Activated CD4-positive, alpha-beta memory T cell treated with anti-CD3 and anti-CD28 coated beads for 36 hours (primary cell): Measurements from ENCODE around the gene RAPH1. TPM values are rescaled to one million over a fixed set of nuclear protein-coding genes. Genes with fewer than 3 reads are reported as not detected.
A peak's percentile ranks its signal among the peaks of the same experiment; 100 is the strongest.

Experiments
- CTCF ChIA-PET: fragments of 350-600 bp; sonication (Branson Sonifier 250); formaldehyde crosslinking; loops from one replicate; lab custom pipeline; 2021; ENCODE audit warnings: antibody characterized with exemption, inconsistent platforms; lab: Charles Lee
- POLR2A ChIA-PET: fragments of 350-600 bp; sonication (Branson Sonifier 250); formaldehyde crosslinking; loops from one replicate; lab custom pipeline; 2021; ENCODE audit warnings: antibody characterized with exemption; lab: Charles Lee
- DNase-seq: peaks from one replicate; pipeline ENCODE4 v3.0.0-alpha.2; 2020
- H3K27ac Mint-ChIP-seq: one replicate; pipeline ENCODE4 v1.8.0; 2021; ENCODE audit warnings: mixed read lengths
- H3K27me3 Mint-ChIP-seq: one replicate; pipeline ENCODE4 v1.8.0; 2021; ENCODE audit warnings: mixed read lengths
- H3K36me3 Mint-ChIP-seq: one replicate; pipeline ENCODE4 v1.8.0; 2021; ENCODE audit warnings: mixed read lengths
- H3K4me1 Mint-ChIP-seq: one replicate; pipeline ENCODE4 v1.8.0; 2021; ENCODE audit warnings: low read depth, mixed read lengths
- H3K4me3 Mint-ChIP-seq: one replicate; pipeline ENCODE4 v1.8.0; 2021; ENCODE audit warnings: mild to moderate bottlenecking, mixed read lengths
- H3K9me3 Mint-ChIP-seq: one replicate; pipeline ENCODE4 v1.8.0; 2021; ENCODE audit warnings: mixed read lengths
- intact Hi-C: fragments of 100-400 bp; cut with micrococcal nuclease; formaldehyde crosslinking; loops from one replicate; pipeline ENCODE4 v1.15.1; 2023
- total RNA-seq, 2 experiments: library from RNA; stranded (reverse); gene quantifications; one replicate each; pipeline ENCODE4 v1.2.3, GENCODE V29; 2021

The RAPH1 gene
- total RNA-seq, 2 experiments from 2014 or later: 11.5 to 13.1 TPM

DNA sequence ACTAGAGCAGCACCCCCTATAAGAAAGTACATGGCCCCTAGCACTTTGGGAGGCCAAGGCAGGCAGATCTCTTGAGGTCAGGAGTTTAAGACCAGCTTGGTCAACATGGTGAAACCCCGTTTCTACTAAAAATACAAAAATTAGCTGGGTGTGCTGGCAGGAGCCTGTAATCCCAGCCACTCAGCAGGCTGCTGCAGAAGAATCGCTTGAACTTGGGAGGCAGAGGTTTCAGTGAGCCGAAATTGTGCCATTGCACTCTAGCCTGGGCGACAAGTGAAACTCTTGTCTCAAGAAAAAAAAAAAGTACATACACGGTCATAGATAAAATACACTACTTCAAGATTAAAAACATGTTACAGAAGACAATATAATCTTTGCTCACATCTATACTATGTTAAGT lies 63.8 kb downstream of the RAPH1 start:
- ChIA-PET CTCF (no interaction called here), POLR2A (no interaction called here)
- H3K36me3 Mint-ChIP-seq: no peaks in the 10 kb centered on the region
- no peaks in the 10 kb centered on the region for H3K9me3 Mint-ChIP-seq
- no peak for DNase-seq
- H3K27me3 Mint-ChIP-seq: no peaks in the 10 kb centered on the region
- intact Hi-C loops: no loop called here
- H3K4me3 Mint-ChIP-seq: no peak overlapping the region
- no peaks in the 10 kb centered on the region for H3K4me1 Mint-ChIP-seq
- no peak overlapping the region for H3K27ac Mint-ChIP-seq

DNA sequence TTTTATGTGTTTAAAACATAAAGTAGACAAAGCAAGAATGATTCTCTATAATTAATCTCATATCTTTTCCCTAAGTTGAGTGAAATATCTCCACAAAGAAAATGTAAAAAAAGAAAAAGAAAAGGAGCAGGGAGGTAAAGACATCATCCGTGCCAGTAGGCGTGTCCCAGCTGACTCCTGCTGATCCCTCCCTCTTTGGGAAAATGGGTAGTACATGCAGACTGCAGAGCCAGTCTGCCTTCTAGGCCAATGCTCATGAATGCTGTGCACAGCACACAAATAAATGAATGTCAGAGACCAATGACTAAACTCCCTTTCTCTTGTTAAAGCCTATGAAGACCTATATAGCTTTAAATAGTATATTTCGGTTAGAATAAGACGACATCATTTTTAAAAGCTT lies 64.7 kb downstream of the RAPH1 start:
- ChIA-PET CTCF (no interaction called here), POLR2A (no interaction called here)
- intact Hi-C loops: no loop called here
- Mint-ChIP-seq H3K27me3 (no peaks in the 10 kb centered on the region), H3K36me3 (no peaks in the 10 kb centered on the region), H3K4me3 (no peak overlapping the region), H3K9me3 (no peaks in the 10 kb centered on the region), H3K4me1 (no peaks in the 10 kb centered on the region), H3K27ac (no peak overlapping the region)
- no peak for DNase-seq

DNA sequence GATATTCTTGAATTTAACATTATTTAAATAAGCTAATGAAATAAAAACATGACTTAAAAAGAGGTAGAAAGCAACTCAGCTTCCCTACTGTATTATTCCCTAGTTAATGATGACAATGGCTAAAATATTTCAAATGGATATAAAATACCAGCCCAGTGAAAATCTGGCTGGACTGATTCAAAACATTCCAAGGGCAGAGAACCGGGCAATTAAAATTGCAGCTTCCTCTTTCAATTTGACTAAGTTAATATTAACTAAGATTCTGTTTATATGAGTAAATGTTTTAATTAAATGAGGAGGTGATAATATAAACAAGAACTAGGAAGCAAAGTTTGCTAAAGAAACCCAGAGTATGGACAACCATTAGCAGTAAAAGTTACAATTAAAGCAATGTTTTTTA lies 65.6 kb downstream of the RAPH1 start:
- no peaks in the 10 kb centered on the region for H3K9me3 Mint-ChIP-seq
- no peak overlapping the region for H3K27ac Mint-ChIP-seq
- no peaks in the 10 kb centered on the region for H3K27me3 Mint-ChIP-seq
- no peak for DNase-seq
- ChIA-PET POLR2A (interaction anchor here (0.6 kb wide), 1 partner anchor 574 kb away, joined by 3 read pairs; no protein-coding TSS in a partner anchor), CTCF (interaction anchor here (1.8 kb wide), 1 partner anchor 16 kb away, joined by 7 read pairs; no protein-coding TSS in a partner anchor)
- no peaks in the 10 kb centered on the region for H3K4me1 Mint-ChIP-seq
- no peak overlapping the region for H3K4me3 Mint-ChIP-seq
- no peaks in the 10 kb centered on the region for H3K36me3 Mint-ChIP-seq
- intact Hi-C loops: no loop called here

DNA sequence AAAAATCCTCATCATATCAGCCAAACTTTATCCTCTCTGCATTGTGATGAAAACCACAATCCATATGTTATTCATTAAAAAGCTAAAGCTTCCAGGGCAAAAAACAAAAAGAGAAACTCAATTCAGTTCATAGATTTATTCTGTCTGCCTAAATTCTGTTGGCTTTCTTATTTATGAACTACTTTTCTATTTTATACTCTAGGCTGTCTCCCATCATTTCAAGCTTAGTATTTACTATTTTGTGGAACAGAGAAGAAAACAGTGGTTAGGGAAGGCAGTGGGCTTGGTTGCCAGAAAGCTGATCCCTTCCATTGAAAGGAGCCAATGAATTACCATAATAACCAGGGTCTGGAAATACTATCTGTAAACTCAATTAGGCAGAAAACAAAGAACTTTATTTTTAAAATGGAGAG lies 71.8 kb downstream of the RAPH1 start:
- Mint-ChIP-seq H3K4me3 (no peak overlapping the region), H3K9me3 (no peaks in the 10 kb centered on the region), H3K27me3 (no peaks in the 10 kb centered on the region), H3K4me1 (no peaks in the 10 kb centered on the region), H3K27ac (no peak overlapping the region), H3K36me3 (peaks cover 9% of the 10 kb centered on the region)
- intact Hi-C loops: no loop called here
- ChIA-PET CTCF (no interaction called here), POLR2A (no interaction called here)
- DNase-seq: no peak

DNA sequence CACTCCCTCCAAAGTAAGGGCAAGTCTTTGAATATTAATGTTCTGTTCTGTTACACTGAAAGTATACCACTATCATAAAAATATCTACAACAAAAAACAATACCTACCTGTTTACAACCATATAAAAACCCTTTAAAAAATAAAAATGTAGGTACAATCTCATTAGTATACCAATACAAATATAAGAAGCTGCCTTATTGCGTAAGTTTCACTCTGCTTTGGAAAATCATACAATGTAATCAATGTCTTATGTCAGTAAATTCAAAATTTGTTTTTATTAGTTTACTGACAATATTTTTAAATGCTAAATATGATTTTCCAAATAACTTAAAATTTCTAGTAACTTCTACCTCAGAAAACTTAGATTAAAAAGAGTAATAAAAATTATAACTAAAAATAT lies 72.8 kb downstream of the RAPH1 start:
- Mint-ChIP-seq H3K4me3 (no peak overlapping the region), H3K9me3 (no peaks in the 10 kb centered on the region), H3K27ac (no peak overlapping the region), H3K36me3 (peaks cover 9% of the 10 kb centered on the region), H3K27me3 (no peaks in the 10 kb centered on the region), H3K4me1 (no peaks in the 10 kb centered on the region)
- intact Hi-C loops: no loop called here
- no peak for DNase-seq
- POLR2A ChIA-PET: no interaction called here
- CTCF ChIA-PET: no interaction called here

DNA sequence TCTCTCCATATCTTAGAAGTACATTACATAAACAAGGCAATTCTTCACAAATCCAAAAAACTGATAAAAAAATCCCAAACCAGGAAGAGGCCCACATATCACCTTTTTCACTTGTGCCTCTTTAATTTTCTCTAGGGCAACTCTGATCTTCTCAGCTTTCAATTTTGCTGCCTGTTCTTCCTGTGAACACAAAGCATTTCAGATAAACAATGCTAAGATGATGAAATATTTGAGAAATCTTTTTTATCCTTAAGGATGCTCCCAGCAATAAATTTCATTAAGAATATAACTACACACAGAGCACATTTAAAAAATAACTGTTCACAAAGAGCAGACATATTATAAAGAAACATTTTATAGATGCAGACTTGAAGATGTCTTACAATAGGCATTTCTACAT lies 73.4 kb downstream of the RAPH1 start:
- DNase-seq: no peak
- Mint-ChIP-seq H3K4me3 (no peak overlapping the region), H3K9me3 (no peaks in the 10 kb centered on the region), H3K36me3 (peaks cover 9% of the 10 kb centered on the region), H3K27me3 (no peaks in the 10 kb centered on the region), H3K4me1 (no peaks in the 10 kb centered on the region), H3K27ac (no peak overlapping the region)
- ChIA-PET POLR2A (no interaction called here), CTCF (no interaction called here)
- intact Hi-C loops: no loop called here

DNA sequence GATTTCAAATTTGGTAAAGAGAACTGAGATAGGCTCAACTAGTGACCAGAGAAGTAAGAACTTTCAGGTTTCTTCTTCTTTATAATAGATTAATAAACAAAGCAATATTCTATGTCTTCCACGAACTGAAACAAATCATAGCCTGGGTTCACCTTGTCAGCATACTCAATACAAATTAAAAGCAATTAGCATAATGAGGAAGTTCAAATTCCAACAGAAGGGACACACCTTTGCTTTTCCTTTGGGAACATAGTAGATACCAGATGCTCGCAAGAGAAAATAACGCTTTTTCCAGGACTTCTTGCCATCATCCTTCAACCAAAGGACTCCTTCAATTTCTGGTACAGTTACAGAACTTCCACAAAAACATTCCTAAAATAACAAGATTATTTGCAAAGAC lies 79.9 kb downstream of the RAPH1 start:
- Mint-ChIP-seq H3K27ac (no peak overlapping the region), H3K9me3 (no peaks in the 10 kb centered on the region), H3K36me3 (peaks cover 16% of the 10 kb centered on the region), H3K27me3 (no peaks in the 10 kb centered on the region), H3K4me1 (peaks cover 3% of the 10 kb centered on the region), H3K4me3 (no peak overlapping the region)
- POLR2A ChIA-PET: no interaction called here
- DNase-seq: no peak
- intact Hi-C loops: no loop called here
- CTCF ChIA-PET: interaction anchor here (0.6 to 3.1 kb wide), 8 partner anchors 12 to 881 kb away, joined by 3 to 26 read pairs (median 3); no protein-coding TSS in a partner anchor

DNA sequence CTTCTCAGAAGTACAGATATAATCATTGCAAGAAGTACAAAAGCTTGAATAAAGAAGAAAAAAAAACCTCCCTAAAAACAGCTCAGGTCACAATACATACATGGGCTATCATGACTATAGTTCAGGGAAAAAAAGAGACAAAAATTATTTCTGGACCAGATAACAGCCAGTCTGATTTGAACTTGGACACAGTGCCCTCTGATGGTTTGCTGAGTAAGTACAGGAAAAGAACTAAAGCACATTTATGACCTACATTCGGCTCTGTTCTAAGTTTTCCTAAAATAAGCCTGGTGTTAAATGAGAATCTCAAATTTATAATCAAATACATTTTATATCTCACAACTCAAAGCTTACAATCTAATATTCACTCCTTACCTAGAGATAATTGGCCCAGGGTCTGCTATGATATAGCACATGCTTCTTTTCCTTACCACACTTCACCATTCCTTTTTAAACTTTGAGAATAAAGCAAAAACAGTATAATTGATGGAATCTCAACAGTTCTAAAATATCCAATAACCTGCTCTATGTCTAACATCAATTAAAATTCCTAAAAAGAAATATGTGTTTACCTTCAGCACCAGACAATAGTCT lies 81.1 kb downstream of the RAPH1 start:
- Mint-ChIP-seq H3K27me3 (no peaks in the 10 kb centered on the region), H3K9me3 (no peaks in the 10 kb centered on the region), H3K4me3 (no peak overlapping the region), H3K36me3 (peaks cover 12% of the 10 kb centered on the region), H3K27ac (no peak overlapping the region), H3K4me1 (peaks cover 3% of the 10 kb centered on the region)
- POLR2A ChIA-PET: no interaction called here
- CTCF ChIA-PET: interaction anchor here (0.6 to 3.1 kb wide), 13 partner anchors 10 to 880 kb away, joined by 3 to 26 read pairs (median 3); no protein-coding TSS in a partner anchor
- DNase-seq: peak; percentile 22
- intact Hi-C loops: loop anchor here (1.0 to 5.0 kb wide), 3 partner anchors 227 to 882 kb away; no protein-coding TSS in a partner anchor

DNA sequence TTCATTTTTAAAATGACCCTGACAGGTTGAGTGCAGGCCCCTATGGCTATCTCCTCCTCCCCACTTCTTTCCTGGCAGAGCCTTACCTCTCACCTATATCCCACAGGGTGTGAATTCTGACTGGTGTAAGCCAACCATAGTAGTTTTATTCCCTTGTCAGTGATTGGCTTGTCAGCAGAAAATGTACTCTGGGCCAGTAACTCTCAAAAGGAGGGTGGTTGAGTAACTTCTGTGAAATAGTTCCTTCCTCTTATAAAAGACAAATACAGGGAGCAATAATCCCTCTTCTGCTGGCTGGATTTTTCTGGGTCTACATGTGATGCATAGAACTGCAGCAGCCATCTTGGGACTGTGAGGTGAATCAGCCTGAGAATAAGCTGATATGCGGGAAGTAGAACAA lies 83.4 kb downstream of the RAPH1 start:
- ChIA-PET POLR2A (no interaction called here), CTCF (no interaction called here)
- Mint-ChIP-seq H3K9me3 (no peaks in the 10 kb centered on the region), H3K4me3 (no peak overlapping the region), H3K36me3 (peaks cover 13% of the 10 kb centered on the region), H3K27ac (no peak overlapping the region), H3K4me1 (peaks cover 3% of the 10 kb centered on the region), H3K27me3 (no peaks in the 10 kb centered on the region)
- DNase-seq: no peak
- intact Hi-C loops: loop anchor here (5.0 kb wide), 2 partner anchors 224 to 879 kb away; no protein-coding TSS in a partner anchor

DNA sequence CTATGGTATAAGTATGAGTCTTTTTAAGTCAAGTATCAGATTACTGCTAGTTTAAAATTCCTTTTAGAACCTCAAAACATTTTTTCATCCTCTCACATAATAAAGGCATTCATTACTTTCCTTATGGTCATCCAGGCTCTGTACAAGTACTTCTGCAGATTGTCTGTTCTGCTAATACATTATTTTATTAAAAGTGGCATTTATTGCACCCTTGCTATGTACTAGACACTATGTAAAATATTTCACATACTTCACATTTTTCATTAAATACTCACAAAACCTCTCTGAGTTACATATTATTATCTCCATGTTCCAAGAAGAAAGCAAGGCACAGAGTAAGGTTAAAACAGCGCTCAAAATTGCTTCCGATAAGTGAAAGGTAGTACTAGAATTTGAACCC lies 84.1 kb downstream of the RAPH1 start:
- no peaks in the 10 kb centered on the region for H3K27me3 Mint-ChIP-seq
- peaks cover 7% of the 10 kb centered on the region for H3K4me1 Mint-ChIP-seq
- no peaks in the 10 kb centered on the region for H3K9me3 Mint-ChIP-seq
- ChIA-PET POLR2A (no interaction called here), CTCF (no interaction called here)
- intact Hi-C loops: loop anchor here (5.0 kb wide), 2 partner anchors 224 to 879 kb away; no protein-coding TSS in a partner anchor
- no peak for DNase-seq
- H3K36me3 Mint-ChIP-seq: peaks cover 15% of the 10 kb centered on the region
- H3K27ac Mint-ChIP-seq: no peak overlapping the region
- no peak overlapping the region for H3K4me3 Mint-ChIP-seq

DNA sequence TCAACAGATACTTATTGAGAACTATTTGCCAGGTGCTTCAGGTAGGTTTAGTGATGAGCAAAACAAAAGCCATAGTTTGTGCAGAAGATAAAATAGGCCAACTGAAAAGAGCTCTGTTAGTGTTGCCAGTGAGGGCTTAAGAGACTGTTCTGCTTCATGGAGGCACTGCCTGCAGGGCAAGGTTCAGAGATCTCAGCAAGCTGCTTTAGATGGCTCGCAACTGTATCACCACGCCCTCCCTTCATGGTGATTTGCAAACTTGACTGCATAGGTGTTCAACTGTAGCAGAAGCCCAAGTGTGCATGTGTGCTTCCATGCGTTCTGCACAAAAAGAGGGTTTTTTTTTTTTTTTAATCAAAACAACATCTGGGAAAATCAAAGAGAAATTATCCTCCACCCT lies 84.5 kb downstream of the RAPH1 start:
- Mint-ChIP-seq H3K27ac (no peak overlapping the region), H3K27me3 (no peaks in the 10 kb centered on the region), H3K4me1 (peaks cover 10% of the 10 kb centered on the region), H3K9me3 (no peaks in the 10 kb centered on the region), H3K36me3 (peaks cover 15% of the 10 kb centered on the region), H3K4me3 (no peak overlapping the region)
- DNase-seq: no peak
- ChIA-PET POLR2A (no interaction called here), CTCF (no interaction called here)
- intact Hi-C loops: loop anchor here (5.0 kb wide), 2 partner anchors 223 to 878 kb away; no protein-coding TSS in a partner anchor

DNA sequence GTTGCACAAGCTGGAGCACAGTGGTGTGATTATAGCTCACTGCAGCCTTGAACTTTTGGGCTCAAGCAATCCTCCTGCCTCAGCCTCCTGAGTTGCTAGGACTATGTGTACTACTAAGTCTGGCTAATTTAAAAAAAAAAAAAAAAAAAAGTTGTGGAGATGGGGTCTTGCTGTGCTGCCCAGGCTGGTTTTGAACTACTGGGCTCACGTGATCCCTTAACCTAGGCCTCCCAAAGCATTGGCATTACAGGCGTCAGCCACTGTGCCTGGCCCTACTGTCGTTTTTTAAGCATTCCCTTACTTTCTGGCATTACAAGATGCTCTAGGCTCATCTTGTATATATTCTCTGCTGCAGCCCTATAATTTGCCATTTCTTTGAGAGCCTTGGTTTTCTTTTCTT lies 88.3 kb downstream of the RAPH1 start:
- POLR2A ChIA-PET: no interaction called here
- Mint-ChIP-seq H3K36me3 (peaks cover 7% of the 10 kb centered on the region), H3K4me3 (no peak overlapping the region), H3K27me3 (no peaks in the 10 kb centered on the region), H3K9me3 (no peaks in the 10 kb centered on the region), H3K4me1 (peaks cover 7% of the 10 kb centered on the region), H3K27ac (no peak overlapping the region)
- CTCF ChIA-PET: no interaction called here
- DNase-seq: no peak
- intact Hi-C loops: no loop called here

DNA sequence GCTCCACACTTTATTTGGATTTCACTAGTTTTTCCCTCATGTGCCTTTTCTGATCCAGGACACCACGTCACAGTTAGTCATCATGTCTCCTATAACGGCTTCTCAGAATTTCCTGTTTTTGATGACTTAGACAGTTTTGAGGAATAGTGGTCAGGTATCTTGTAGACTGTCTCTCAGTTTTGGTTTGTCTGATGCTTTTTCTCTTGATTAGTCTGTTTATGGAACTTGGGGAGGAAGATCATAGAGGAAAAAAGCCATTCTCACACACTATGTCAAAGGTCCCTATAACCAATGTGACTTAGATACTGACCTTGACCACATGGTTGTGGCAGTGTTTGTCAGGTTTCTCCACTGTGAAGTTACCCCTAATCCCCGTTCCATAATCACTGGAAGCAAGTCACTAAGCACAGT lies 89.0 kb downstream of the RAPH1 start:
- Mint-ChIP-seq H3K27ac (peak overlapping the region; percentile 16), H3K36me3 (peaks cover 9% of the 10 kb centered on the region), H3K4me1 (peaks cover 7% of the 10 kb centered on the region), H3K4me3 (no peak overlapping the region), H3K9me3 (no peaks in the 10 kb centered on the region), H3K27me3 (no peaks in the 10 kb centered on the region)
- intact Hi-C loops: no loop called here
- POLR2A ChIA-PET: interaction anchor here (0.6 kb wide), 1 partner anchor 1146 kb away, joined by 3 read pairs; no protein-coding TSS in a partner anchor
- DNase-seq: no peak
- CTCF ChIA-PET: no interaction called here
